ENCODE results near the gene UPP2.

The UPP2 gene

DNA sequence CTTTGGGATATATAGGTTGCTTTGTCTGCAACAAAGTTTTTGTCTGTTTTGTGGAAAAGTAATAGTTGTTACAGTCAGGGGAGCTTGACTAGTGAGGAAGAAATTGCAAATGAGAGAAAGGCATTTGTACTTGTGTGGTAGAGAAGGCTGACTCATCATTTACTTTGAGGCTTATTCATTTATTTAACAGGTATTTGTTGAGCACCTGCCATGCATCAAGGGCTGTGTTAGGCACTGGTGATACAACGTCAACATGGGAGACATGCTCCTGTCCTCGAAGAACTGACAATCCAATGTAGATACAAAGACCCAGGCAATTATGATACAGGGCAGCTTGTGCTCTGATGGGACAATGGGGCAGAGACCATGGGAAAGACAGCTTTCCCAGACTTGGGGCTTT, 79.5 kb downstream of the UPP2 start:
- TF ChIP-seq, protein P1, sequence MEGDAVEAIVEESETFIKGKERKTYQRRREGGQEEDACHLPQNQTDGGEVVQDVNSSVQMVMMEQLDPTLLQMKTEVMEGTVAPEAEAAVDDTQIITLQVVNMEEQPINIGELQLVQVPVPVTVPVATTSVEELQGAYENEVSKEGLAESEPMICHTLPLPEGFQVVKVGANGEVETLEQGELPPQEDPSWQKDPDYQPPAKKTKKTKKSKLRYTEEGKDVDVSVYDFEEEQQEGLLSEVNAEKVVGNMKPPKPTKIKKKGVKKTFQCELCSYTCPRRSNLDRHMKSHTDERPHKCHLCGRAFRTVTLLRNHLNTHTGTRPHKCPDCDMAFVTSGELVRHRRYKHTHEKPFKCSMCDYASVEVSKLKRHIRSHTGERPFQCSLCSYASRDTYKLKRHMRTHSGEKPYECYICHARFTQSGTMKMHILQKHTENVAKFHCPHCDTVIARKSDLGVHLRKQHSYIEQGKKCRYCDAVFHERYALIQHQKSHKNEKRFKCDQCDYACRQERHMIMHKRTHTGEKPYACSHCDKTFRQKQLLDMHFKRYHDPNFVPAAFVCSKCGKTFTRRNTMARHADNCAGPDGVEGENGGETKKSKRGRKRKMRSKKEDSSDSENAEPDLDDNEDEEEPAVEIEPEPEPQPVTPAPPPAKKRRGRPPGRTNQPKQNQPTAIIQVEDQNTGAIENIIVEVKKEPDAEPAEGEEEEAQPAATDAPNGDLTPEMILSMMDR (conservative IDR thresholded peaks at IDR 0.05; ENCODE audit: low read depth, low read length): no peak
- Histone ChIP-seq H2AFZ (ENCODE audit: low read depth) (no peak overlapping the region), H3K4me2 (no peak overlapping the region), H3K4me1 (ENCODE audit: low read depth, poor library complexity, severe bottlenecking) (no peaks in the 10 kb centered on the region), H3K27ac (no peak overlapping the region), H3K36me3 (ENCODE audit: insufficient read depth) (no peaks in the 10 kb centered on the region), H3K9ac (no peak overlapping the region), H4K20me1 (ENCODE audit: insufficient read depth) (no peaks in the 10 kb centered on the region), H3K79me2 (ENCODE audit: insufficient read depth, low read depth) (no peaks in the 10 kb centered on the region), H3K27me3 (ENCODE audit: insufficient read depth, low read depth) (no peaks in the 10 kb centered on the region), H3K4me3 (IDR thresholded peaks at IDR 0.05; ENCODE audit: insufficient read depth, low read depth, low read length) (no peak overlapping the region)

DNA sequence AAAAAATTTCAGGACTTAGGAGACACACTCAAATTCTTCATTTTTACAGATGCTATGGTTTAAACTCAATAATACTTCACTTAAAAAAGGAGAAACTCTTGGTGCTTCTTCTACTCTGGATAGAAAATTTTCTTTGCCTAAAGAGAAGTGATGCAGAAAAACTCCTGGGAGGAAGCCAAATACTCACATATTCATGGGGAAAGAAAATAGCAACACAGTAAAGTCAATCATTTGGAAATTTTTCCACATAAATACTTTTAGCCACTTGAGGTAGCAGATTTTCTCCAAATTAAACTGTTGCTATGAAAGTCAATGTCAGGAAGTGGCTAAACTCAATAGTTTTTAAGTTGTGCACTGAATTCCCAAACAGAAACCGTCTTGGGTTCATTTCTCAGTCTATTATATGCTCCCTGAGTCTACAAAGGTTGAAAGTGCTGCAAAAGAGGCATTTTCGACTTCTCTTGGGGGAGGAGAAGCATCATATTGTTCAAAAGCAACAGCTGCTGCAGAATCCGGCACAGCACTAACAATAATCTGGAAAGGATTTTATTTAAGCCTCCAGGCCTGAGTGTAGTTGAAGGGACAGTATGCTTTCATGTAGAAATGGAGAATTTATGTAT, 81.1 kb downstream of the UPP2 start:
- TF ChIP-seq, protein P1 (conservative IDR thresholded peaks at IDR 0.05; ENCODE audit: low read depth, low read length): no peak
- Histone ChIP-seq H3K36me3 (ENCODE audit: insufficient read depth) (no peaks in the 10 kb centered on the region), H3K79me2 (ENCODE audit: insufficient read depth, low read depth) (no peaks in the 10 kb centered on the region), H3K4me3 (IDR thresholded peaks at IDR 0.05; ENCODE audit: insufficient read depth, low read depth, low read length) (no peak overlapping the region), H3K4me1 (ENCODE audit: low read depth, poor library complexity, severe bottlenecking) (no peaks in the 10 kb centered on the region), H3K27me3 (ENCODE audit: insufficient read depth, low read depth) (no peaks in the 10 kb centered on the region), H3K27ac (no peak overlapping the region), H3K9ac (no peak overlapping the region), H3K4me2 (no peak overlapping the region), H4K20me1 (ENCODE audit: insufficient read depth) (no peaks in the 10 kb centered on the region), H2AFZ (ENCODE audit: low read depth) (no peak overlapping the region)

DNA sequence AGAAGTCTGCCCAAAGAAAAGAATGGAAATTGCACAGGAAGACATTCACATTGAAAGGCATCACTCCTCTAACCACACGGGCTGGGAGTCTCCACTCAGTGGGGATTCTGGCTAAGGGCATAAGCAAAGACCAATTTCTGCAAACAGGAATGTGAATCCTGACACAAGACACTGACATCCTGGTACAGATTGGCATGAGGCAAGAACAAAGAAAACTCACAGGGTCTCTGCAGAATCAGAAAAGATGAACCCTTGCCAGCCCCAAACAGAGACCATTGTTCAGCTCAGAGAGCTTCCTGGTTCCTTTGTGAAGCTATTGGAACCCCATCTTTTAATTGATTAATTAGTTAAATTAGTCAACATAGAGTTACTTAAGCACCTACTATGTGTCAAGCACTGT, 82.3 kb downstream of the UPP2 start:
- Histone ChIP-seq H3K4me1 (ENCODE audit: low read depth, poor library complexity, severe bottlenecking) (peaks cover 10% of the 10 kb centered on the region), H3K9ac (no peak overlapping the region), H3K36me3 (ENCODE audit: insufficient read depth) (no peaks in the 10 kb centered on the region), H3K4me3 (IDR thresholded peaks at IDR 0.05; ENCODE audit: insufficient read depth, low read depth, low read length) (no peak overlapping the region), H3K79me2 (ENCODE audit: insufficient read depth, low read depth) (no peaks in the 10 kb centered on the region), H3K27ac (no peak overlapping the region), H4K20me1 (ENCODE audit: insufficient read depth) (no peaks in the 10 kb centered on the region), H2AFZ (ENCODE audit: low read depth) (no peak overlapping the region), H3K4me2 (no peak overlapping the region), H3K27me3 (ENCODE audit: insufficient read depth, low read depth) (no peaks in the 10 kb centered on the region)
- TF ChIP-seq, protein P1 (conservative IDR thresholded peaks at IDR 0.05; ENCODE audit: low read depth, low read length): no peak

DNA sequence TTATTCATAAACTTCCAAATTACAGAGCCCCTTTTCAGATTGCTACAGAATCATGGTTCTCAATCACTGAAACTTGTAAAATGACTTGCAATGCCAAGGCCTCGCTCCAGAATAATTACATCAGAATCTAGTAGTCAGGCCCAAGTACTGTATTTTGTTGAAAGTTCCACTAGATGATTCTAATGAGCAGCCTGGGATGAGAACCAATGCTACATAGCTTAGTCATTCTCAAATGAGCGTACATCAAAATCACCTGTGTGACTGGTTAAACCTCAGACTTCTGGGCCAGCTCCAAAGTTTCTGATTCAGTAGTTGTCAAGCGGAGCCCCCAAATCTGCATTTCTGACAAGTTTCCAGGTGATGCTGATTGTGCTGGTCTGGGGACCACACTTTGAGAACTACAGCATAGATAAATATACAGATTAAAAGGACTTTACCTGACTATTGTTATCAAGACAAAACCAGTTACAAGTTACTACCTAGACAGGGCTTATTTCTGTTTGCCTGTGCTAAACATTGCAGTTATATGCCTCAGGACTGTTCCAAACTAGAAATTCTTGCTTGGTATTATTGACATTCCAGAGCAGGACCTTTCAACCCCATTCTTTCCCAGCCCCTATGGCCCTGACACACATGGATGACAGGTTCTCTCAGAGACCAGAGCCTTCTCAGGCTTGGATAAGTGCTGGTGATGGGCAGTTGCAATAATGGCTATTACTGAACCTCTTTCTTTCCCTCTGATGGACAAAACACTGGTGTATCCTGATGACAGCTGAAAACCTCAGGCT, 83.1 kb downstream of the UPP2 start:
- no peak overlapping the region for H3K4me2 ChIP-seq
- TF ChIP-seq, protein P1 (conservative IDR thresholded peaks at IDR 0.05; ENCODE audit: low read depth, low read length): no peak
- no peak overlapping the region for H3K9ac ChIP-seq
- no peaks in the 10 kb centered on the region for H3K36me3 ChIP-seq (ENCODE audit: insufficient read depth)
- H3K4me1 ChIP-seq (ENCODE audit: low read depth, poor library complexity, severe bottlenecking): peaks cover 18% of the 10 kb centered on the region
- no peak overlapping the region for H3K4me3 ChIP-seq (IDR thresholded peaks at IDR 0.05; ENCODE audit: insufficient read depth, low read depth, low read length)
- no peak overlapping the region for H2AFZ ChIP-seq (ENCODE audit: low read depth)
- H4K20me1 ChIP-seq (ENCODE audit: insufficient read depth): no peaks in the 10 kb centered on the region
- H3K27me3 ChIP-seq (ENCODE audit: insufficient read depth, low read depth): no peaks in the 10 kb centered on the region
- H3K79me2 ChIP-seq (ENCODE audit: insufficient read depth, low read depth): no peaks in the 10 kb centered on the region
- H3K27ac ChIP-seq: no peak overlapping the region

Data from KMS-11 (cell line).